Ishikawa (cell line): ENCODE data around the gene FAM83F.

Experiments used
- CEBPB ChIP-seq: IDR thresholded peaks from 2 replicates; pipeline ENCODE4 v1.6.1; 2012
- EP300 ChIP-seq: IDR thresholded peaks from 2 replicates; pipeline ENCODE4 v1.6.1; 2012; ENCODE audit warnings: borderline replicate concordance
- TAF1 ChIP-seq: IDR thresholded peaks from 2 replicates; pipeline ENCODE4 v1.6.1; 2012; ENCODE audit warnings: low read depth, mild to moderate bottlenecking
- TCF12 ChIP-seq: IDR thresholded peaks from 2 replicates; pipeline ENCODE4 v1.6.1; 2012; ENCODE audit warnings: low read depth
- YY1 ChIP-seq: IDR thresholded peaks from 2 replicates; pipeline ENCODE4 v1.6.1; 2012; ENCODE audit warnings: low read depth
- ZBTB7A ChIP-seq: IDR thresholded peaks from 2 replicates; pipeline ENCODE4 v1.6.1; 2012; ENCODE audit warnings: low read depth
- TF ChIP-seq, protein P1 (sequence below): IDR thresholded peaks from 2 replicates; pipeline ENCODE4 v1.6.1; 2012; ENCODE audit warnings: low read depth, mild to moderate bottlenecking
- TF ChIP-seq, protein P2 (sequence below): IDR thresholded peaks from 2 replicates; pipeline ENCODE4 v1.6.1; 2012

DNA sequence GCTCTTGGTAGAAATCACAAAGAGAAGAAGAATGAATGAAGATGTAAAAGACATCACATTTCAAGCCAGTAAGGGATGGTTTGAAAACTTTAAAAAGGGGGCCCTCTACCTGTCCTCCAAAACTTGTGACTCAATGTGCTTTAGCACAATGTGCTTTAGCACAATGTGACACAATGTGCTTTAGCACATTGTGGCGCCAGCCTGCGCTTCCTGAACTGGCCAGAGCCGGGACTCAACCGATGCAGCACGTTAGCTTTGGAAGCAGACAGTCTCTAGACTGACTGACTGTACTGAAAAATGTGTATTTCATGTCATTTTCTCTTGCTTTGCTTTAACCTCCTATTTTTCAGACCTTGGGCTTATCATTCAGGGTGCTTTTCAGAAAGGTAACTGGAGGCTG is 63.5 kb downstream of the FAM83F start:
- TF ChIP-seq CEBPB (no peak), EP300 (no peak), TAF1 (no peak), YY1 (no peak), ZBTB7A (no peak), TCF12 (no peak)
- TF ChIP-seq, protein P1, sequence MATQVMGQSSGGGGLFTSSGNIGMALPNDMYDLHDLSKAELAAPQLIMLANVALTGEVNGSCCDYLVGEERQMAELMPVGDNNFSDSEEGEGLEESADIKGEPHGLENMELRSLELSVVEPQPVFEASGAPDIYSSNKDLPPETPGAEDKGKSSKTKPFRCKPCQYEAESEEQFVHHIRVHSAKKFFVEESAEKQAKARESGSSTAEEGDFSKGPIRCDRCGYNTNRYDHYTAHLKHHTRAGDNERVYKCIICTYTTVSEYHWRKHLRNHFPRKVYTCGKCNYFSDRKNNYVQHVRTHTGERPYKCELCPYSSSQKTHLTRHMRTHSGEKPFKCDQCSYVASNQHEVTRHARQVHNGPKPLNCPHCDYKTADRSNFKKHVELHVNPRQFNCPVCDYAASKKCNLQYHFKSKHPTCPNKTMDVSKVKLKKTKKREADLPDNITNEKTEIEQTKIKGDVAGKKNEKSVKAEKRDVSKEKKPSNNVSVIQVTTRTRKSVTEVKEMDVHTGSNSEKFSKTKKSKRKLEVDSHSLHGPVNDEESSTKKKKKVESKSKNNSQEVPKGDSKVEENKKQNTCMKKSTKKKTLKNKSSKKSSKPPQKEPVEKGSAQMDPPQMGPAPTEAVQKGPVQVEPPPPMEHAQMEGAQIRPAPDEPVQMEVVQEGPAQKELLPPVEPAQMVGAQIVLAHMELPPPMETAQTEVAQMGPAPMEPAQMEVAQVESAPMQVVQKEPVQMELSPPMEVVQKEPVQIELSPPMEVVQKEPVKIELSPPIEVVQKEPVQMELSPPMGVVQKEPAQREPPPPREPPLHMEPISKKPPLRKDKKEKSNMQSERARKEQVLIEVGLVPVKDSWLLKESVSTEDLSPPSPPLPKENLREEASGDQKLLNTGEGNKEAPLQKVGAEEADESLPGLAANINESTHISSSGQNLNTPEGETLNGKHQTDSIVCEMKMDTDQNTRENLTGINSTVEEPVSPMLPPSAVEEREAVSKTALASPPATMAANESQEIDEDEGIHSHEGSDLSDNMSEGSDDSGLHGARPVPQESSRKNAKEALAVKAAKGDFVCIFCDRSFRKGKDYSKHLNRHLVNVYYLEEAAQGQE: no peak
- TF ChIP-seq, protein P2, sequence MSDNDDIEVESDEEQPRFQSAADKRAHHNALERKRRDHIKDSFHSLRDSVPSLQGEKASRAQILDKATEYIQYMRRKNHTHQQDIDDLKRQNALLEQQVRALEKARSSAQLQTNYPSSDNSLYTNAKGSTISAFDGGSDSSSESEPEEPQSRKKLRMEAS: no peak
